ENCODE measurements around the gene CSNK1G1.
"Not testable (repeated sequence)": the region's sequence is repeated elsewhere in the genome, so short reads cannot be mapped to it uniquely, and the experiment has no call there.

Gene CSNK1G1

DNA sequence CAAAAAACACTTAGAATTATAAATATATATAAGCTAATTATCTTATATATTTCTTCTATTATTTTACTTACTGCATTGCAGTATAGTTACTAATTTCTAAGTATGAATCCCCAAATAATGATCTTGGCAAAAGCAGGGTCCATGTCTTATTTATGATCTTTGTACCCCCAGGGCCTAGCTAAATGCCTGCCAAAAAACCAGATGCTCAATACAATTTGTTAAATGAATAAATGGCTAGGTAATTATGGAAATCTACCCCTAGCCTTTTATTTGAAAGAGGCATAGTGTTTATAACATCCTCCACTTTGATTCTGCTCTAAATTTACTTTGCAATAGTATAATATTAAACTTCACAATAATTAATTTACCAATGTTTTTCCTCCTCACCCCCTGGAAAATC lies 69.5 kb downstream of the CSNK1G1 start:
- DNase-seq, result no peak

DNA sequence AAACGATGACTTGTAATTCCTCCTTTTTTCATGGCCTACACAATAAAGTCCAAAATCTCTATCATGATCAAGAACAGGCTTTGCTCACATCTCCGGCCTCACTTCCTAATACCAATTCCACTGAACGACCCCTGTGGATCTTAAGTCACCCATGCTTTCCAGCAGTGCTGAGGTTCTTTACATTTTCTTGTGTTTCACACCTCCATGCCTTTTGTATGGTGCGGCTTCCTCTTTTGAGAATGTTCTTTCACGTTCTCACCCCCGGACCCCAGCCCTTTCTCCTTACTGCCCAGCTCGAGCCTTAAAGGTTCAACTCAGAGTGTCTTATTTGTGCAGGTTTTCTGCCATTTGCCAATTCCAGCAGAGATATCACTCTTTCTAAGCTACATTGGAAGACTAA lies 70.1 kb downstream of the CSNK1G1 start:
- DNase-seq, result no peak

GRCh38 chr15:64285150-64285549 lies 70.8 kb downstream of the CSNK1G1 start:
- no peak for DNase-seq

GRCh38 chr15:64284042-64284441 lies 71.9 kb downstream of the CSNK1G1 start:
- DNase-seq, result no peak

DNA sequence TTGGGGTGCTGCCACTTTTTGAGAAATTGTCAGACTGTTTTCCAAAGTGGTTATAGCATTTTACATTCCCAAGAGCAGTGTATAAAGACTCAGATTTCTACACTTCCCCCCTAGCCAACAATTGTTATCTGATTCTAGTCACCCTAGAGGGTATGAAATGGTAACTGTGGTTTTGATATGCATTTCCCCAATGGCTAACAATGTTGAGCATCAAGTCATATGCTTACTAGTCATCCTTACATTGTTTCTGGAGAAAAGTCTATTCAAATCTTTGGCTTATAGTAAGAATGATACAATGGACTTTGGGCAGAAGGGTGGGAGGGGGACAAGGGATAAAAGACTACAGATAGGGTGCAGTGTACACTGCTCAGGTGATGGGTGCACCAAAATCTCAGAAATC lies 73.3 kb downstream of the CSNK1G1 start:
- no peak for DNase-seq

GRCh38 chr15:64279131-64279530 lies 76.8 kb downstream of the CSNK1G1 start:
- DNase-seq, result no peak

DNA sequence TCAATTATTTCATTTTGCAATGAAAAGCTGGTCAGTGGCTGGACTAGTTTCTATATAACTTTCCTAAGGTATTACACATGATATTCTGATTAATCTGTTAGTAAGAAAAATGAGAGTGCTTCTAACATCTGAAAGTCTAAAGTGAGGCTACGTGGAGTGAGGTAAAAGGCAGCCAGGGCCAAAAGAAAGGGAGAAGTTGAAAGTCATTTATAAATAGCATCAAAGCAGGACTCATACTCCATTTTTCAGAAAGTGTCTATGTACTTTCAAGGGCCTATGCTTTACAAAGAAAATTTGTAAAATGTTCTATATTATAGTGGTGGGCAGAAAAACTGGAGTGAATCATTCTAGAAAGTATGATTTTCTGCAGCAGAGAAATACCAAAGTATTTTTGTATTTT lies 80.0 kb downstream of the CSNK1G1 start:
- DNase-seq, result no peak

GRCh38 chr15:64274341-64274950 lies 81.5 kb downstream of the CSNK1G1 start:
- no peak for DNase-seq

DNA sequence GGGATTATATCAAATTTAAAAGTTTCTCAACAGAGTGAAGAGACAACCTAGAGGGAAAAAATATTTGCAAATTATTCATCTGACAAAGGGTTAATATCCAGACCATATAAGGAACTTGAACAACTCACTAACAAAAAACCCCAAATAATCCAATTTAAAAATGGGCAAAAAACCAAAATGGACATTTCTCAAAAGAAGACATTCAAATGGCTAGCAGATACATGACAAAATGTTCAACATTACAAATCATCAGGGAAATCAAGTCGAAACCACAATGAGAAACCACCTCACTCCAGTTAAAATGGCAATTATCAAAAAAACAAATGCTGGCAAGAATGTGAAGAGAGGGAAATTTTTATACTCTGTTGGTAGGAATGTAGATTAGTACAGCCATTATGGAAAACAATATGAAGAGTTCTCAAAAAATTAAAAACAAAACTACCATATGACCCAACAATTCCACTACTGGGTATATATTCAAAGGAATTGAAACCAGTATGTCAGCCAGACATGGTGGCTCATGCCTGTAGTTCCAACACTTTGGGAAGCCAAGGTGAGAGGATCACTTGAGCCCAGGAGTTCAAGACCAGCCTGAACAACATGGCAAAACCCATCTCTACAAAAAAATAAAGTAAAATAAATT lies 88.5 kb downstream of the CSNK1G1 start:
- DNase-seq, result no peak

DNA sequence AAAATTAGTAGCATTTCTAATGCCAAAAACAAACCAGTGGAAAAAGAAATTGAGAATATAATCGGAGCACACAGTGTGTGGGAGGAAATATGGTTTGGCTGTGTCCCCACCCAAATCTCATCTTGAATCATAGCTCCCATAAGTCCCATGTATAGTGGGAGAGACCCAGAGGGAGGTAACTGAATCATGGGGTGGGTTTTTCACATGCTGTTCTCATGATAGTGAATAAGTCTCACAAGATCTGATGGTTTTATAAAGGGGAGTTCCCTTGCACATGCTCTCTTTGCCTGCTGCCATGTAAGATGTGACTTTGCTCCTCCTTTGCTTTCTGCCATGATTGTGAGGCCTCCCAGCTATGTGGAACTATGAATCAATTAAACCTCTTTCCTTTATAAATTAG lies 90.8 kb downstream of the CSNK1G1 start:
- not testable (repeated sequence) for DNase-seq

DNA sequence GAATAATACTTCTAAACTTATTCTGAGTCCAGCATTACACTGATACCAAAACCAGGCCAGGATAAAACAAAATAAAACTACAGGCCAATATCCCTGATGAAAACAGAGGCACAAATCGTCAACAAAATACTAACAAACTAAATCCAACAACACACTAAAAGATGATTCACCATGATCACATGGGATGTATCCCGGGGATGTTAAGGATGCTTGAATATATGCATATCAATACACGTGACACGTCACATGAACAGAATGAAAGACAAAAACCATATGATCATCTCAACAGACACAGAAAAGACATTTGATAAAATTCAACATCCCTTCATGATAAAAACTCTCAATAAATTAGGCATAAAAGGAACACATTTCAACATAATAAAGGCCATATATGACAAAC lies 91.5 kb downstream of the CSNK1G1 start:
- DNase-seq, result no peak

- no peak for DNase-seq
These were observed 92.4 kb downstream of the CSNK1G1 start for GRCh38 chr15:64263567-64263966.

DNA sequence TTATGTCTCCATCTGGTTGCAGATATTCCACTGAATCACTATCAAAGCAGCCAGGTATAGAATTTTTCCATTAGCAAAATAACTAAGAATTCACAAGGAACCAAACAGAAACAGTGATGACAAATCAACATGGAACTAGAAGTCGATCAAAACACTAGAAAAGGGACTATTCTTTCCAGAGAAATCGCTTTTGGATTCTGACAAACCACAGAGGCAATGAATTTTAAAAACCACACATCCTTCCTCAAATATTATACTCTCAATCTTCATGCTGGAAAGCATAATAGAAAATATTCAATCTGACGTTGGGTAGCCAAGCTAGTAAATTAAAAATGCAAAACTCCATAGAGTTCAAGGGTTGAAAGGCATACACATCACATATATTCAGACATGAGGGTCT lies 99.9 kb downstream of the CSNK1G1 start:
- DNase-seq, result no peak

DNA sequence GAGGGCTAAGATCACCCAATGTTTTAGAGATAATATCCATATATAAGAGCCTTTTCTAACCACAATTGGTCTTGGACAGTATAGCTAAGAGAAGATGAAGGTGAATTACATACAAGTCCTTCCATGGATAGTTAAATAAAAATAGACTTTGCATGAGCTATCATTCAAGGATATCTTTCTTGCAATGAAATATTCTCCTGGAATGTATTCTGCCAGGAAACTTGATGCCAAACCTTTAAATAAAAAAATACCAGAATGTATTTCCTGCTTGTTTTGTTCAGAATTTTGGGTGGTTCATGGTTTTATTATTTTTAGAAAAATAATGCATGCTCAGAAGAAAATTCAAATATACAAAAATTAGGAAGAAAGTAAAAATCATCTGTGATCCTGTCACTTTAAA lies 104.3 kb downstream of the CSNK1G1 start:
- no peak for DNase-seq

- DNase-seq, result no peak
These were observed 104.9 kb downstream of the CSNK1G1 start for GRCh38 chr15:64251121-64251520.

DNA sequence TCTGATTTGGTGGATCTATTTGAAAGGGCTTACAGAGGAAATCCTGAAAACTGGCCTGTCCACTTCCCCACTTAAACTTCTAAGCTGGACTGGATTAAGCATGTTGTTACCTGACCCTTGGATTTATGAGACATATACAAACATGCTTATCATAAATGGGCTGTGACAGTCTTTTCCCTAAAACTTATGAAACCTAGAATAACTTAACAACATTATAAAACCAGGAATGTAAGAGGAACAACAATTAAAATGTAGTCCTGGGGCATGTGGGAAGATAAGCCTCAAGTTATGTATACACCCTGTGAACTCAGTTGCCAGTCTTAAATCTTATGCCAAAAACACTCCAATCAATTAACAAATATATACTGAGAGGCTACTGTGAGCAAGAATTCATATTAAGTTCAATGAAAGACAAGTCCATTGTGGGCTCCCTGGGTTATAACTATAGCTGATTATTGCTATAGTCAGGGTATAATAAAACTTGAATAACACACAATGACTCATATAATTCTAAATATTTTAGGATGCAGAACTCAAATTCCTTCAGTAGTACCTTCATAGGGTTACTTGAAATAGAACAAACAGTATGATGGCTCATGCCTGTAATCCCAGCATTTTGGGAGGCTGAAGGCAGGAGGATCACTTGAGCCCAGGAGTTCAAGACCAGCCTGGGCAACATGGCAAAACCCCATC lies 105.9 kb downstream of the CSNK1G1 start:
- DNase-seq, result no peak

- no peak for DNase-seq
These were observed 106.6 kb downstream of the CSNK1G1 start for GRCh38 chr15:64249406-64249805.

GRCh38 chr15:64247906-64248541 lies 107.9 kb downstream of the CSNK1G1 start:
- no peak for DNase-seq

DNA sequence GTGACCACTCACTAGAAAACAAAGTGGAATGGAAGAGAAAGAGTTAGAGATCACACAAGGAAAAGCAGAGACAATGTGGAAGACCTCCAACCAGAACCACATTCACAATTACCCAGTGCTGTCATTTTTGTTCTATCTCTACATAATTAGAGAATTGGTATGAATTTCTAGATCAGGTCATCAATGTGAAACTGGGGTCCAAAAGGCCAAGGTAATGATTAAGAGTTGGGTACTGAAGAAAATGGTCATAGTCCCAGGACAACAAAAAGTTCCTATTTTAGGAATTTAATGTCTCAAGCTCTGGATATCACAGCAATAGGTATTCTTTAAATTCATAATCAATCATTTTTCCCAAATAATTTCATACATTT lies 108.5 kb downstream of the CSNK1G1 start:
- DNase-seq, result no peak

GRCh38 chr15:64246364-64247189 lies 109.4 kb downstream of the CSNK1G1 start:
- DNase-seq, result no peak

- no peak for DNase-seq
These were observed 110.6 kb downstream of the CSNK1G1 start for GRCh38 chr15:64245405-64245804.

- no peak for DNase-seq
These were observed 118.3 kb downstream of the CSNK1G1 start for GRCh38 chr15:64237677-64238076.

Measured in GOT3 (cell line).